ENCODE data around the gene SPRR1A. TPM values are rescaled to one million over a fixed set of nuclear protein-coding genes. Genes with fewer than 3 reads are reported as not detected.

SPRR1A gene
- polyA plus RNA-seq, 1 donor (not counting 4 experiments of a cell fraction or from before 2014, with no cell fraction given), result 18.0 TPM

- DNase-seq (ENCODE audit: low read depth, low spot score) (no peak), FAIRE-seq (no peak)
- Histone ChIP-seq H3K4me3 (ENCODE audit: control insufficient read depth in 2 of 3, extremely low read depth in 1 of 3, insufficient read depth in 2 of 3, low read depth in 1 of 3, low read length in 3 of 3) (no peak overlapping the region), H3K4me1 (ENCODE audit: control insufficient read depth, extremely low read depth, insufficient read depth, low read length) (peaks cover 10% of the 10 kb centered on the region), H3K9me3 (ENCODE audit: control insufficient read depth, low read depth, low read length) (no peaks in the 10 kb centered on the region), H3K36me3 (ENCODE audit: control insufficient read depth in 2 of 2, extremely low read depth in 1 of 2, insufficient read depth in 2 of 2, low read length in 2 of 2) (no peaks in the 10 kb centered on the region), H3K9me1 (ENCODE audit: control insufficient read depth, extremely low read depth, insufficient read depth, low read length) (no peaks in the 10 kb centered on the region), H3K9ac (ENCODE audit: control insufficient read depth, extremely low read depth, insufficient read depth, low read length) (no peak overlapping the region), H3K4me2 (ENCODE audit: control insufficient read depth, extremely low read depth, insufficient read depth, low read depth, low read length) (no peak overlapping the region), H4K20me1 (ENCODE audit: control insufficient read depth, extremely low read depth, insufficient read depth, low read length) (no peaks in the 10 kb centered on the region), H3K27ac (ENCODE audit: control insufficient read depth, insufficient read depth, low read length) (no peak overlapping the region), H3K79me2 (ENCODE audit: control insufficient read depth, insufficient read depth, low read length) (no peaks in the 10 kb centered on the region), H3K27me3 (ENCODE audit: control insufficient read depth, extremely low read depth, insufficient read depth, low read length) (no peaks in the 10 kb centered on the region), H2AFZ (ENCODE audit: control insufficient read depth, low read length) (no peak overlapping the region)
- TF ChIP-seq, protein P1, sequence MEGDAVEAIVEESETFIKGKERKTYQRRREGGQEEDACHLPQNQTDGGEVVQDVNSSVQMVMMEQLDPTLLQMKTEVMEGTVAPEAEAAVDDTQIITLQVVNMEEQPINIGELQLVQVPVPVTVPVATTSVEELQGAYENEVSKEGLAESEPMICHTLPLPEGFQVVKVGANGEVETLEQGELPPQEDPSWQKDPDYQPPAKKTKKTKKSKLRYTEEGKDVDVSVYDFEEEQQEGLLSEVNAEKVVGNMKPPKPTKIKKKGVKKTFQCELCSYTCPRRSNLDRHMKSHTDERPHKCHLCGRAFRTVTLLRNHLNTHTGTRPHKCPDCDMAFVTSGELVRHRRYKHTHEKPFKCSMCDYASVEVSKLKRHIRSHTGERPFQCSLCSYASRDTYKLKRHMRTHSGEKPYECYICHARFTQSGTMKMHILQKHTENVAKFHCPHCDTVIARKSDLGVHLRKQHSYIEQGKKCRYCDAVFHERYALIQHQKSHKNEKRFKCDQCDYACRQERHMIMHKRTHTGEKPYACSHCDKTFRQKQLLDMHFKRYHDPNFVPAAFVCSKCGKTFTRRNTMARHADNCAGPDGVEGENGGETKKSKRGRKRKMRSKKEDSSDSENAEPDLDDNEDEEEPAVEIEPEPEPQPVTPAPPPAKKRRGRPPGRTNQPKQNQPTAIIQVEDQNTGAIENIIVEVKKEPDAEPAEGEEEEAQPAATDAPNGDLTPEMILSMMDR (optimal IDR thresholded peaks at IDR 0.05 in 1 of 3, IDR thresholded peaks at IDR 0.05 in 1 of 3, conservative IDR thresholded peaks at IDR 0.05 in 1 of 3; ENCODE audit: extremely low read depth in 1 of 3, insufficient read depth in 2 of 3, low read length in 3 of 3), result no peak
- TF ChIP-seq EZH2 (IDR thresholded peaks at IDR 0.05; ENCODE audit: low read length), result no peak
- dilution Hi-C loops (cut with MboI; ENCODE audit: extremely low pct_ligation_motif_present, low sequenced_read_pairs), result no loop called here
These were observed 20.9 kb upstream of the SPRR1A start for GRCh38 chr1:152962876-152963415.

GRCh38 chr1:152964536-152964935, 19.3 kb upstream of the SPRR1A start:
- H3K27ac ChIP-seq (ENCODE audit: control insufficient read depth, insufficient read depth, low read length), result no peak overlapping the region
- H3K9me1 ChIP-seq (ENCODE audit: control insufficient read depth, extremely low read depth, insufficient read depth, low read length), result no peaks in the 10 kb centered on the region
- no peaks in the 10 kb centered on the region for H3K9me3 ChIP-seq (ENCODE audit: control insufficient read depth, low read depth, low read length)
- no peak overlapping the region for H2AFZ ChIP-seq (ENCODE audit: control insufficient read depth, low read length)
- H3K4me1 ChIP-seq (ENCODE audit: control insufficient read depth, extremely low read depth, insufficient read depth, low read length), result peaks cover 14% of the 10 kb centered on the region
- FAIRE-seq (peak; percentile 43), DNase-seq (ENCODE audit: low read depth, low spot score) (no peak)
- dilution Hi-C loops (cut with MboI; ENCODE audit: extremely low pct_ligation_motif_present, low sequenced_read_pairs), result no loop called here
- H4K20me1 ChIP-seq (ENCODE audit: control insufficient read depth, extremely low read depth, insufficient read depth, low read length), result no peaks in the 10 kb centered on the region
- H3K9ac ChIP-seq (ENCODE audit: control insufficient read depth, extremely low read depth, insufficient read depth, low read length), result no peak overlapping the region
- TF ChIP-seq, protein P1 (optimal IDR thresholded peaks at IDR 0.05 in 1 of 3, IDR thresholded peaks at IDR 0.05 in 1 of 3, conservative IDR thresholded peaks at IDR 0.05 in 1 of 3; ENCODE audit: extremely low read depth in 1 of 3, insufficient read depth in 2 of 3, low read length in 3 of 3), result no peak
- no peak for TF ChIP-seq EZH2 (IDR thresholded peaks at IDR 0.05; ENCODE audit: low read length)
- H3K36me3 ChIP-seq (ENCODE audit: control insufficient read depth in 2 of 2, extremely low read depth in 1 of 2, insufficient read depth in 2 of 2, low read length in 2 of 2), result no peaks in the 10 kb centered on the region
- H3K79me2 ChIP-seq (ENCODE audit: control insufficient read depth, insufficient read depth, low read length), result no peaks in the 10 kb centered on the region
- no peaks in the 10 kb centered on the region for H3K27me3 ChIP-seq (ENCODE audit: control insufficient read depth, extremely low read depth, insufficient read depth, low read length)
- no peak overlapping the region for H3K4me3 ChIP-seq (ENCODE audit: control insufficient read depth in 2 of 3, extremely low read depth in 1 of 3, insufficient read depth in 2 of 3, low read depth in 1 of 3, low read length in 3 of 3)
- H3K4me2 ChIP-seq (ENCODE audit: control insufficient read depth, extremely low read depth, insufficient read depth, low read depth, low read length), result no peak overlapping the region

Data from keratinocyte (primary cell).